Left lung (tissue), 10 donors: ENCODE data around the gene PLXDC2. TPM values are rescaled to one million over a fixed set of nuclear protein-coding genes. Genes with fewer than 3 reads are reported as not detected.

ENCODE experiments used
- ATAC-seq: fragments of 200-7000 bp; cut with Tn5 transposase; one replicate; pipeline ENCODE4 v1.9.1; 2020; ENCODE audit warnings: moderate library complexity
- DNase-seq, 4 donors: peaks; one replicate each; pipeline ENCODE4 v3.0.0-alpha.2; 2013 to 2020
- H3K27ac ChIP-seq, 2 donors: fragments of 200-600 bp; sonication (generic) in 1 of 2; one replicate each; pipeline versions ENCODE4 v1.5.0 to v1.8.0; 2020 to 2021
- H3K27me3 ChIP-seq, 2 donors: fragments of 200-600 bp; sonication (generic) in 1 of 2; one replicate each; pipeline versions ENCODE4 v1.5.0 to v1.8.0; 2020 to 2021
- H3K36me3 ChIP-seq, 2 donors: fragments of 200-600 bp; sonication (generic) in 1 of 2; one replicate each; pipeline versions ENCODE4 v1.5.0 to v1.8.0; 2020 to 2021
- H3K4me1 ChIP-seq, 2 donors: fragments of 200-600 bp; one replicate each; pipeline ENCODE4 v1.8.0; 2021
- H3K4me3 ChIP-seq, 2 donors: fragments of 200-600 bp; sonication (generic) in 1 of 2; one replicate each; pipeline versions ENCODE4 v1.5.0 to v1.8.0; 2020 to 2021; ENCODE audit warnings: mild to moderate bottlenecking in 1 of 2
- H3K9me3 ChIP-seq, 2 donors: fragments of 200-600 bp; sonication (generic) in 1 of 2; one replicate each; pipeline versions ENCODE4 v1.5.0 to v1.8.0; 2020 to 2021
- CTCF ChIP-seq, 2 donors: fragments of 200-600 bp; sonication (generic) in 1 of 2; IDR thresholded peaks; one replicate each; pipeline versions ENCODE4 v1.5.0 to v1.8.0; 2021; ENCODE audit warnings: antibody characterized with exemption in 2 of 2
- intact Hi-C, 2 donors: fragments of 100-400 bp; cut with DNase I; formaldehyde crosslinking; loops; one replicate each; pipeline versions ENCODE4 v1.11.2 to v1.14.2; 2022
- polyA plus RNA-seq, 6 donors: library from polyadenylated mRNA; unstranded; fragments of 120-200 nt; gene quantifications; one replicate each; pipeline ENCODE4 v1.2.1, GENCODE V29; 2013; ENCODE audit not compliant: insufficient read length in 6 of 6
- total RNA-seq, 2 donors: library from RNA; stranded (reverse); fragmentation: NEBNext Ultra II Directional; extraction: Animal tissue kit (Norgen Biotek cat#: 25700); gene quantifications; one replicate each; pipeline ENCODE4 v1.2.1, GENCODE V29; 2021
- donor health status: DM: no; HTN: yes; CAD: no.
- donor health status: DM: no; HTN: no; CAD: no.

Gene PLXDC2
- total and polyA plus RNA-seq, 8 donors = 85.3 to 127 (median 112) TPM

- peak overlapping the region in 1 of 2 donors; percentile 80 for H3K27ac ChIP-seq
Observed at GRCh38 chr10:19825700-19826099, 9.5 kb downstream of the PLXDC2 start.

GRCh38 chr10:19826712-19827111, 10.5 kb downstream of the PLXDC2 start:
- ATAC-seq = no peak
- Histone ChIP-seq H3K4me3 (no peak overlapping the region), H3K9me3 (no peaks in the 10 kb centered on the region), H3K27me3 (no peaks in the 10 kb centered on the region), H3K27ac (peak overlapping the region; percentile 64 to 80), H3K36me3 (no peaks in the 10 kb centered on the region), H3K4me1 (peaks cover 4 to 65% of the 10 kb centered on the region in 2 donors)
- intact Hi-C loops = no loop called here
- no peak for DNase-seq
- TF ChIP-seq CTCF (IDR thresholded peaks at IDR 0.05) = no peak

More at GRCh38 chr10:19825700-19826099, 9.5 kb downstream of the PLXDC2 start:
- ATAC-seq = no peak
- no peaks in the 10 kb centered on the region for H3K27me3 ChIP-seq
- DNase-seq = no peak
- intact Hi-C loops = no loop called here
- no peaks in the 10 kb centered on the region for H3K9me3 ChIP-seq
- H3K36me3 ChIP-seq = no peaks in the 10 kb centered on the region
- no peak overlapping the region for H3K4me3 ChIP-seq
- peaks cover 4 to 71% of the 10 kb centered on the region in 2 donors for H3K4me1 ChIP-seq
- no peak for TF ChIP-seq CTCF (IDR thresholded peaks at IDR 0.05)

GRCh38 chr10:19828278-19829049, 12.2 kb downstream of the PLXDC2 start:
- H3K4me3 ChIP-seq = no peak overlapping the region
- H3K27me3 ChIP-seq = no peaks in the 10 kb centered on the region
- ATAC-seq = peak; percentile 38
- H3K4me1 ChIP-seq = peaks cover 9 to 76% of the 10 kb centered on the region in 2 donors
- H3K36me3 ChIP-seq = no peaks in the 10 kb centered on the region
- no peak for TF ChIP-seq CTCF (IDR thresholded peaks at IDR 0.05)
- DNase-seq = peak in 2 of 4 donors; percentile 57 to 81
- intact Hi-C loops = no loop called here
- H3K27ac ChIP-seq = peak overlapping the region; percentile 64 to 80
- H3K9me3 ChIP-seq = no peaks in the 10 kb centered on the region

DNA sequence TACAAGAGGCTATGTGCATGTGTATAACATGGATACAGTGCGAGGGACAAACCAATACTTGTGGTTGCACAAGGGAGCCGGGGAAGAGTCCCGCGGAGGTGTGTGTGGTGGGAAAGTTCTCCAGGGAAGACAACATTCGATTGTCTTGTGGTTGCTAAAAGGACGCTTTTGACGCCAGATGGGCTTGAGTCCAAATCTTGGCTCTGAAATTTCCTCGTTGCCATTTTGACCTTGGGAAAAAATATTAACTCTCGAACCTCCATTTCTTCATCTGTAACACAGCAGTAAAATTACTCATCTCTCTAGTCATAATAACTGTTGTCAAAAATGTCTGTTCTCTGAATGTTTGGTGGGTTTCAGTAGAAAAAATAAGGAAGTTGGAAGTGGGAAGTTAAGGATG, 16.5 kb downstream of the PLXDC2 start:
- Histone ChIP-seq H3K4me1 (peaks cover 9 to 40% of the 10 kb centered on the region in 2 donors), H3K9me3 (no peaks in the 10 kb centered on the region), H3K27ac (peak overlapping the region in 1 of 2 donors; percentile 45), H3K27me3 (no peaks in the 10 kb centered on the region), H3K4me3 (no peak overlapping the region), H3K36me3 (no peaks in the 10 kb centered on the region)
- TF ChIP-seq CTCF (IDR thresholded peaks at IDR 0.05) = no peak
- intact Hi-C loops = no loop called here
- ATAC-seq = peak; percentile 39
- no peak for DNase-seq

- DNase-seq (no peak), ATAC-seq (peak; percentile 23)
- H3K27ac ChIP-seq = peak overlapping the region in 1 of 2 donors; percentile 45
- no peaks in the 10 kb centered on the region for H3K36me3 ChIP-seq
- intact Hi-C loops = no loop called here
- no peaks in the 10 kb centered on the region for H3K27me3 ChIP-seq
- H3K4me1 ChIP-seq = peaks cover 9 to 34% of the 10 kb centered on the region in 2 donors
- H3K4me3 ChIP-seq = no peak overlapping the region
- no peaks in the 10 kb centered on the region for H3K9me3 ChIP-seq
- TF ChIP-seq CTCF (IDR thresholded peaks at IDR 0.05) = no peak
Observed at GRCh38 chr10:19833170-19833824, 17.1 kb downstream of the PLXDC2 start.
